Neuron (in vitro differentiated cells): ENCODE measurements around the gene ADAMTS2.

Source experiments
- H2AFZ ChIP-seq: one replicate; pipeline ENCODE4 v1.6.1; 2013; ENCODE audit warnings: low read depth, mild to moderate bottlenecking, inconsistent platforms, low read length, moderate library complexity
- H3K27me3 ChIP-seq: one replicate; pipeline ENCODE4 v1.6.1; 2013; ENCODE audit warnings: low read length; ENCODE audit not compliant: insufficient read depth
- H3K36me3 ChIP-seq: one replicate; pipeline ENCODE4 v1.6.1; 2013; ENCODE audit warnings: low read length; ENCODE audit not compliant: insufficient read depth
- H3K4me1 ChIP-seq: one replicate; pipeline ENCODE4 v1.6.1; 2013; ENCODE audit warnings: low read length; ENCODE audit not compliant: insufficient read depth
- H3K4me3 ChIP-seq: 2 replicates; pipeline ENCODE4 v1.5.1; 2013; ENCODE audit warnings: mild to moderate bottlenecking, low read length, moderate library complexity
- H3K9me3 ChIP-seq: one replicate; pipeline ENCODE4 v1.6.1; 2013; ENCODE audit warnings: low read length

The ADAMTS2 gene

GRCh38 chr5:179186801-179187200 lies 158.5 kb downstream of the ADAMTS2 start:
- Histone ChIP-seq H3K27me3 (peaks cover 3% of the 10 kb centered on the region), H3K36me3 (no peaks in the 10 kb centered on the region), H3K4me3 (no peak overlapping the region), H3K9me3 (no peaks in the 10 kb centered on the region), H2AFZ (no peak overlapping the region), H3K4me1 (no peaks in the 10 kb centered on the region)

GRCh38 chr5:179185941-179186411 lies 159.3 kb downstream of the ADAMTS2 start:
- Histone ChIP-seq H3K27me3 (peaks cover 1% of the 10 kb centered on the region), H3K9me3 (no peaks in the 10 kb centered on the region), H2AFZ (no peak overlapping the region), H3K36me3 (no peaks in the 10 kb centered on the region), H3K4me3 (no peak overlapping the region), H3K4me1 (no peaks in the 10 kb centered on the region)

GRCh38 chr5:179185256-179185940 lies 159.9 kb downstream of the ADAMTS2 start:
- no peaks in the 10 kb centered on the region for H3K36me3 ChIP-seq
- H3K9me3 ChIP-seq, result no peaks in the 10 kb centered on the region
- H2AFZ ChIP-seq, result no peak overlapping the region
- H3K4me3 ChIP-seq, result no peak overlapping the region
- no peaks in the 10 kb centered on the region for H3K4me1 ChIP-seq
- H3K27me3 ChIP-seq, result no peaks in the 10 kb centered on the region

GRCh38 chr5:179184521-179185050 lies 160.7 kb downstream of the ADAMTS2 start:
- H3K4me3 ChIP-seq, result no peak overlapping the region
- H2AFZ ChIP-seq, result no peak overlapping the region
- no peaks in the 10 kb centered on the region for H3K27me3 ChIP-seq
- H3K9me3 ChIP-seq, result no peaks in the 10 kb centered on the region
- no peaks in the 10 kb centered on the region for H3K4me1 ChIP-seq
- H3K36me3 ChIP-seq, result no peaks in the 10 kb centered on the region

GRCh38 chr5:179183481-179183880 lies 161.8 kb downstream of the ADAMTS2 start:
- Histone ChIP-seq H3K27me3 (no peaks in the 10 kb centered on the region), H2AFZ (no peak overlapping the region), H3K9me3 (no peaks in the 10 kb centered on the region), H3K4me3 (no peak overlapping the region), H3K36me3 (no peaks in the 10 kb centered on the region), H3K4me1 (no peaks in the 10 kb centered on the region)

- no peaks in the 10 kb centered on the region for H3K36me3 ChIP-seq
- H3K9me3 ChIP-seq, result no peaks in the 10 kb centered on the region
- H3K27me3 ChIP-seq, result no peaks in the 10 kb centered on the region
- no peak overlapping the region for H2AFZ ChIP-seq
- no peak overlapping the region for H3K4me3 ChIP-seq
- H3K4me1 ChIP-seq, result no peaks in the 10 kb centered on the region
Measured at GRCh38 chr5:179182601-179183000, 162.7 kb downstream of the ADAMTS2 start.

- H3K36me3 ChIP-seq, result no peaks in the 10 kb centered on the region
- no peaks in the 10 kb centered on the region for H3K4me1 ChIP-seq
- H3K4me3 ChIP-seq, result no peak overlapping the region
- no peak overlapping the region for H2AFZ ChIP-seq
- no peaks in the 10 kb centered on the region for H3K9me3 ChIP-seq
- H3K27me3 ChIP-seq, result no peaks in the 10 kb centered on the region
Measured at GRCh38 chr5:179181988-179182387, 163.3 kb downstream of the ADAMTS2 start.

- H3K27me3 ChIP-seq, result no peaks in the 10 kb centered on the region
- no peak overlapping the region for H3K4me3 ChIP-seq
- H3K4me1 ChIP-seq, result no peaks in the 10 kb centered on the region
- no peaks in the 10 kb centered on the region for H3K9me3 ChIP-seq
- no peaks in the 10 kb centered on the region for H3K36me3 ChIP-seq
- H2AFZ ChIP-seq, result no peak overlapping the region
Measured at GRCh38 chr5:179180921-179181645, 164.2 kb downstream of the ADAMTS2 start.

- Histone ChIP-seq H2AFZ (no peak overlapping the region), H3K27me3 (no peaks in the 10 kb centered on the region), H3K9me3 (no peaks in the 10 kb centered on the region), H3K4me3 (no peak overlapping the region), H3K4me1 (no peaks in the 10 kb centered on the region), H3K36me3 (no peaks in the 10 kb centered on the region)
Measured at GRCh38 chr5:179180061-179180610, 165.1 kb downstream of the ADAMTS2 start.

GRCh38 chr5:179177711-179178575 lies 167.3 kb downstream of the ADAMTS2 start:
- H3K4me1 ChIP-seq, result no peaks in the 10 kb centered on the region
- H3K9me3 ChIP-seq, result no peaks in the 10 kb centered on the region
- no peaks in the 10 kb centered on the region for H3K36me3 ChIP-seq
- H2AFZ ChIP-seq, result no peak overlapping the region
- H3K4me3 ChIP-seq, result no peak overlapping the region
- no peaks in the 10 kb centered on the region for H3K27me3 ChIP-seq

GRCh38 chr5:179176571-179177230 lies 168.6 kb downstream of the ADAMTS2 start:
- H3K4me3 ChIP-seq, result no peak overlapping the region
- H3K27me3 ChIP-seq, result no peaks in the 10 kb centered on the region
- H3K9me3 ChIP-seq, result no peaks in the 10 kb centered on the region
- H2AFZ ChIP-seq, result no peak overlapping the region
- no peaks in the 10 kb centered on the region for H3K4me1 ChIP-seq
- no peaks in the 10 kb centered on the region for H3K36me3 ChIP-seq

GRCh38 chr5:179176166-179176565 lies 169.1 kb downstream of the ADAMTS2 start:
- no peaks in the 10 kb centered on the region for H3K4me1 ChIP-seq
- H2AFZ ChIP-seq, result no peak overlapping the region
- no peaks in the 10 kb centered on the region for H3K27me3 ChIP-seq
- no peaks in the 10 kb centered on the region for H3K9me3 ChIP-seq
- H3K4me3 ChIP-seq, result no peak overlapping the region
- no peaks in the 10 kb centered on the region for H3K36me3 ChIP-seq
